Measurements from ENCODE around the gene DUS2. TPM values are rescaled to one million over a fixed set of nuclear protein-coding genes. Genes with fewer than 3 reads are reported as not detected.

Gene DUS2
- total RNA-seq, 1 donor from 2014 or later, result 22.9 TPM

GRCh38 chr16:68047987-68048386 is 24.9 kb downstream of the DUS2 start:
- no peak overlapping the region for H2AFZ ChIP-seq (replicated peaks)
- no peaks in the 10 kb centered on the region for H3F3A ChIP-seq (ENCODE audit: low read depth)
- Mint-ChIP-seq H3K36me3 (peaks cover 8% of the 10 kb centered on the region), H3K27me3 (ENCODE audit: insufficient read depth, low read depth) (no peaks in the 10 kb centered on the region), H3K4me3 (no peak overlapping the region), H3K27ac (no peak overlapping the region), H3K9me3 (no peaks in the 10 kb centered on the region), H3K4me1 (no peaks in the 10 kb centered on the region)
- H3K4me3 ChIP-seq, result no peak overlapping the region
- H3K79me2 ChIP-seq (ENCODE audit: low read depth), result no peaks in the 10 kb centered on the region
- no peaks in the 10 kb centered on the region for H3K9me3 ChIP-seq (ENCODE audit: low read depth)
- TF ChIP-seq EZH2 (IDR thresholded peaks at IDR 0.05) (no peak), EZH2phosphoT487 (IDR thresholded peaks at IDR 0.05) (no peak), CTCF (IDR thresholded peaks at IDR 0.05) (no peak)
- no peaks in the 10 kb centered on the region for H3K27me3 ChIP-seq
- H3K36me3 ChIP-seq, result no peaks in the 10 kb centered on the region
- no peaks in the 10 kb centered on the region for H3K4me1 ChIP-seq
- no peaks in the 10 kb centered on the region for H4K20me1 ChIP-seq (ENCODE audit: low read depth)
- no peak overlapping the region for H3K9ac ChIP-seq
- no peak for DNase-seq (ENCODE audit: low spot score)
- no peak overlapping the region for H3K4me2 ChIP-seq
- H3K27ac ChIP-seq, result no peak overlapping the region

- Histone ChIP-seq H3K4me3 (no peak overlapping the region), H3K79me2 (ENCODE audit: low read depth) (no peaks in the 10 kb centered on the region), H3K27ac (no peak overlapping the region), H3K4me1 (no peaks in the 10 kb centered on the region), H3K9ac (no peak overlapping the region), H4K20me1 (ENCODE audit: low read depth) (no peaks in the 10 kb centered on the region), H3K4me2 (no peak overlapping the region), H2AFZ (replicated peaks) (no peak overlapping the region), H3K36me3 (no peaks in the 10 kb centered on the region), H3K27me3 (no peaks in the 10 kb centered on the region), H3F3A (ENCODE audit: low read depth) (no peaks in the 10 kb centered on the region), H3K9me3 (ENCODE audit: low read depth) (no peaks in the 10 kb centered on the region)
- TF ChIP-seq CTCF (IDR thresholded peaks at IDR 0.05), result no peak
- no peak for TF ChIP-seq EZH2phosphoT487 (IDR thresholded peaks at IDR 0.05)
- TF ChIP-seq EZH2 (IDR thresholded peaks at IDR 0.05), result no peak
- no peaks in the 10 kb centered on the region for H3K4me1 Mint-ChIP-seq
- H3K27me3 Mint-ChIP-seq (ENCODE audit: insufficient read depth, low read depth), result no peaks in the 10 kb centered on the region
- no peak overlapping the region for H3K27ac Mint-ChIP-seq
- H3K36me3 Mint-ChIP-seq, result peaks cover 17% of the 10 kb centered on the region
- no peak overlapping the region for H3K4me3 Mint-ChIP-seq
- no peaks in the 10 kb centered on the region for H3K9me3 Mint-ChIP-seq
- DNase-seq (ENCODE audit: low spot score), result no peak
Measured at GRCh38 chr16:68049449-68049848, 26.4 kb downstream of the DUS2 start.

- no peak overlapping the region for H3K4me2 ChIP-seq
- Mint-ChIP-seq H3K4me1 (no peaks in the 10 kb centered on the region), H3K36me3 (peaks cover 20% of the 10 kb centered on the region), H3K27me3 (ENCODE audit: insufficient read depth, low read depth) (peaks cover 2% of the 10 kb centered on the region), H3K9me3 (no peaks in the 10 kb centered on the region), H3K4me3 (no peak overlapping the region), H3K27ac (no peak overlapping the region)
- H4K20me1 ChIP-seq (ENCODE audit: low read depth), result no peaks in the 10 kb centered on the region
- TF ChIP-seq EZH2phosphoT487 (IDR thresholded peaks at IDR 0.05), result no peak
- no peak for TF ChIP-seq CTCF (IDR thresholded peaks at IDR 0.05)
- TF ChIP-seq EZH2 (IDR thresholded peaks at IDR 0.05), result no peak
- H3K36me3 ChIP-seq, result no peaks in the 10 kb centered on the region
- peaks cover 12% of the 10 kb centered on the region for H3F3A ChIP-seq (ENCODE audit: low read depth)
- no peaks in the 10 kb centered on the region for H3K4me1 ChIP-seq
- DNase-seq (ENCODE audit: low spot score), result no peak
- no peak overlapping the region for H3K4me3 ChIP-seq
- no peaks in the 10 kb centered on the region for H3K79me2 ChIP-seq (ENCODE audit: low read depth)
- no peak overlapping the region for H2AFZ ChIP-seq (replicated peaks)
- no peaks in the 10 kb centered on the region for H3K9me3 ChIP-seq (ENCODE audit: low read depth)
- H3K27ac ChIP-seq, result no peak overlapping the region
- H3K27me3 ChIP-seq, result no peaks in the 10 kb centered on the region
- H3K9ac ChIP-seq, result no peak overlapping the region
Measured at GRCh38 chr16:68055395-68055794, 32.3 kb downstream of the DUS2 start.
